Epidermal melanocyte (primary cell): ENCODE results near the gene GDPD2.
A peak's percentile ranks its signal among the peaks of the same experiment; 100 is the strongest.

Source experiments
- DNase-seq: peaks from one replicate; pipeline ENCODE4 v3.0.0; 2011; ENCODE audit warnings: low spot score; ENCODE audit not compliant: insufficient read length

The GDPD2 gene

DNA sequence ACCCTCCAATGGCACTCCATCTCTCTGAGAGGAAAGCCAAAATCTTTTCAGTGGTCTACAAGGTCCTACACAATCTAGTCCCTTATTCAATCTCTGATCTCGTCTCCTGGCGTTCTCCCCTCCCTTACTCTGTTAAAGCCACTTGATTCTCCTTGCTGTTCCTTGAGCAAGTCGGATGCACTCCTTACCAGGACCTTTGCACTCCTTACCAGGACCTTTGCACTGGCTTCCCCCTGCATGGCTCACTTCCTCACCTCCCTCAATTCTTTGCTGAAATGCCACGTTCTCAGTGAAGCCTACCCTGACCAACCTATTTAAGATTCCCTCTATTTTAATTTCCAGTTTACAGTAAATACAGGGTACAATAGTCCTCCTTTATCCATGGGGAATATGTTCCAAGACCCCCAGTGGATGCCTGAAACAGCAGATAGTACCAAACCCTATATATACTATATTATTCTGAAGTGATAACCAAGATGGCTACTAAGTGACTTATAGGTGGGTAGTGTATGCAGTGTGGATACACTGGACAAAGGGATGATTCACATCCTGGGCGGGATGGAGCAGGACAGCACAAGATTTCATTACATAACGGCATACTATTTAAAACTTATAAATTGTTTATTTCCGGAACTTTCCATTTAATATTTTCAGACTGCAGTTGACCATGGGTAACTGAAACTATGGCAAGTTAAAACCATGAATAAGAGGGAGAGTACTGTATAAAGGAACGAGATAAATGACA, 15.0 kb downstream of the GDPD2 start:
- no peak for DNase-seq

DNA sequence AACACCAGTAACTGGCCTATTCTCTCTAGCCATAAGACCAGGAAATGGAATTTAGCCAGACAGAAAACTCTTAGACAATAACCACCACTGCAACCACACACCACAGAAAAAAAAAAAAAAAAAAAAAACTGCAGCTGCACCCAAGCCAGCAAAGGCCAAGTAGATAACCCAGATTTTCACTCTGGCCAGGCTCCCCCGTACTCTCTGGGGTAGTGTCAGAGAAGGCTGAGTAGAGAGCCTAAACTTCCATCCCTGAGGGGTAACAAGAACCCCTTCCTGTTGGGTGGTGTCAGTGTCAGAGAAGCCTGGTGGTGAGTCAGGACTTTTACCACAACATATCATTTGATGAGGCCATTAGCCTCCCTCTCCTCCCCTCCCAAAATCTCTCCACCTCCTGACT, 15.9 kb downstream of the GDPD2 start:
- DNase-seq, result no peak

DNA sequence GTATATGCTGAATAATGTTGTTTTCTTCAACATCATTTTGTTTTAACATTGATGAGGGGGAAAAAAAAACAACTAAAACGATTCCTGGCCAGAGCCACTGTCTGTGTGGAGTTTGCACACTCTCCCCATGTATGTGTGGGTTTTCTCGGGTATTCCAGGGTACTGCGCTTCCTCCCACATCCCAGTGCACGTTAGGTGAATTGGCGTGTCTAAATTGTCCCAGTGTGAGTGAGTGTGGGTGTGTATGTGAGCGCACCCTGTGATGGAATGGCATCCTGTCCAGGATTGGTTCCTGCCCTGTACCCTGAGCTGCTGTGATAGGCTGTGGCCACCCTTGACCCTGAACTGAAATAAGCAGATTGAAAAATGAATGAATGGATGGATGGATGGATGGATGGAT, 19.1 kb downstream of the GDPD2 start:
- DNase-seq, result no peak

DNA sequence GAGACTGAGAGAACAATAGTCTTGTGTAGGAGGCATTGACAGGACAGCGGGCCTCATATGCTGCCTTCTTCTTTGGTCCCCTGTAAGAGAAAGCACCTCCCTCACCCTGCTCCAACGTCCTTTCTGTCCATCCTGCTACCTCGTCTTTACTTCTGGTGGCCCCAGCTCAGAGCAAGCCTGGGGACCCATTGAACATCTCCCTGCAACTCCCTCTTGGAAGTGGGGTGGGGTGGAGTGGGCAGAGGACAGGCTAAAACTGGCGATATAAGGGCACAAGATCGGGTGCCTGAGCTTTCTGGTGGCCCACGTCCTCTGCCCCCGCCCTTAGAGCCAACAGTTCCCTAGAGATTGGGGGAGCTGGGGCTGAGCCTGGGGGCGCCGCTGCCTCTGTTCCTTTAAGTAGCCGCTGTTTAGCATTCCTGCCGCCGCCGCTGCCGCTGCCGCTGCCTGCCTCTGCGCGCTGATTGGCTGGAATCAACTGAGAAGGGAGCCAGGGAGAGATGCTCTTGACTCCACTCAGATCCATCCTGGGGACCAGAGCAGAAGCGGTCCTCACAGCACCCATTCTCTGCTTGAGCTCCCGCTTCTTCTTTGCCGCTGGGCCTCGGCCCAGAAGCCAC, 21.3 kb downstream of the GDPD2 start, which contains the start of gene DLG3:
TSS of gene DLG3 (plus strand) at position 510 of the 620 bp plus-strand sequence. CDS start 367 bp downstream, outside the sequence.
- no peak for DNase-seq

DNA sequence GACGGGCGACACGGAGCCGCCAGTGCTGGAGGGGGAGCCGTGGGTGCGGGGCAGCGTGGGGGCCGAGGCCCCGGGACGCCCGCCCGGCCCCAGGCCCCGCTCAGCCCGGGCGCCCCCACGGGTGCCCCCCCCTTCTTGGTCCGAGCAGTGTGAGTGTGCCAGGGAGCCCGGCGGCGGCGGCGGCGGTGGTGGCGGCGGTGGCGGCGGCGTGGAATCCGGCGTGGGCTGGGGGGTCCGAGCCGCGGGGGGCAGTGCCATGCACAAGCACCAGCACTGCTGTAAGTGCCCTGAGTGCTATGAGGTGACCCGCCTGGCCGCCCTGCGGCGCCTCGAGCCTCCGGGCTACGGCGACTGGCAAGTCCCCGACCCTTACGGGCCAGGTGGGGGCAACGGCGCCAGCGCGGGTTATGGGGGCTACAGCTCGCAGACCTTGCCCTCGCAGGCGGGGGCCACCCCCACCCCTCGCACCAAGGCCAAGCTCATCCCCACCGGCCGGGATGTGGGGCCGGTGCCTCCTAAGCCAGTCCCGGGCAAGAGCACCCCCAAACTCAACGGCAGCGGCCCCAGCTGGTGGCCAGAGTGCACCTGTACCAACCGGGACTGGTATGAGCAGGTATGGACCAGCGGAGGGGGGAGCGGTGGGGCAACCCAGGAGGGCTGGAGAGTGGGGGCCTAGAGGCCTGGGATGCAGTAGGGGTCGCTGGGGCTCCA, 22.0 kb downstream of the GDPD2 start:
- no peak for DNase-seq

DNA sequence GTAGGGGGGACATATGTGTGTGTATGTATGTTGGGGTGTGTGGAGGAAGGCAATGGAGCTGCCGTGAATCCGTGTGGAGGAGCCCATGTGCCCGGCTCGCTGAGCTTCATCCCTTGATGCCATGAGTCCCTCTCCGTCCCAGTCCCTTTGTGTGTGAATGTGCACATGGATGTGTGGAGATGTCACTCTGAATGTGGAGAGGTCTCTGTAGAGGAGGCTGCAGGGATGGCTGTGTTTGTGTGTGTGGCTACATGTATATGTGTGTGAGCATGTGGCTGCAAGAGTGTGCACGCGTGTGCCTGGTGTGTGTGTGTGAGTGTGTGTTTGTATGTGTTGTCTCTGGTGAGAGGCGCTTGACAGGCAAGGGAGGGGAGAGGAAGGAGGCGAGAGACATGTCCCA, 22.8 kb downstream of the GDPD2 start:
- no peak for DNase-seq

DNA sequence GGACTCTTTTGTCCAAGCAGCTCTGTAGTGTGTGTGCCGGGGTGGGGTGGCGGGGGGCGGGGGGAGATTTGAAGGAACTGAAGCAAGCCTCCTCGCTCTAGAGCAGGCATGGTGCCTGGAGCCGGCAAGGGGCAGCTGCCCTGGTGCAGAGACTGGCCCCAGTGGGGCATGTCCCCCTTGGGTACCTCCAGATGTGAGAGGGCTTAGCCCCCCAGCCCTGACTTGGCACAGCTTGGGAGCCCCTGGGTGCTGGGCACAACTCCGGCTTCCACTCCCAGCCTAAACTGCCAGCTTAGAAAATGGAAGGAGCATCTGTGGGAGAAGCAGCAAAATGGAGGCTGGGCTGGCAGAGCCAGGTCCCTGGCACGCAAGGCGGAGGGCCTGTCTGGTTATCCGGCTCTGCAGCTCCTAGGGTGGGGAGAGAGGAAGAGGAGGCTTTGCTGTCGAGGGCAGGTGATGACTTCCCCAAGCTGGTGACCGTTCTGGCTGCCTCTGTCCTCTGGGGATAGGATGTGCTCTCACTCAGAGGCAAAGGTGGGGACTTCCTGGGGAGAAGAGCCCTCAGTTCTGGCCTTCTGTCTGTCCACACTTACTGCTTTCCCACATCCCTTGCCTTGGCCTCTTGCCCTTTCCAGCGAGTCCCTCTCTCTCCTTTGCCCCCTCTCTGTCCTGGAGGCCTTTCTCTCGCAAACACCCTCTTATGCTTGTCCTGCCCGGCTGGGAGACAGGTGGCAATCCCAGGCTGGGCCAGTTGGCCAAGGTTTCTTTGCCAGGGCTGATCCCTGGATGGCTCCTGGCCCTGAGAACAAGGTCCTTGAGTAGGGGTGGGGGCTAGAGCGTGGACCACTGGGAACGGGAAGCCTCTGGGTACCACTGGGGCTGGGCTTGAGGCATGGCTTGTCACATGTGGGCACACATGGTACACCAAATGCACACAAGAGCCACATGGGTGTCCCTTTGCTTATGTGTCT, 23.6 kb downstream of the GDPD2 start:
- DNase-seq, result no peak

DNA sequence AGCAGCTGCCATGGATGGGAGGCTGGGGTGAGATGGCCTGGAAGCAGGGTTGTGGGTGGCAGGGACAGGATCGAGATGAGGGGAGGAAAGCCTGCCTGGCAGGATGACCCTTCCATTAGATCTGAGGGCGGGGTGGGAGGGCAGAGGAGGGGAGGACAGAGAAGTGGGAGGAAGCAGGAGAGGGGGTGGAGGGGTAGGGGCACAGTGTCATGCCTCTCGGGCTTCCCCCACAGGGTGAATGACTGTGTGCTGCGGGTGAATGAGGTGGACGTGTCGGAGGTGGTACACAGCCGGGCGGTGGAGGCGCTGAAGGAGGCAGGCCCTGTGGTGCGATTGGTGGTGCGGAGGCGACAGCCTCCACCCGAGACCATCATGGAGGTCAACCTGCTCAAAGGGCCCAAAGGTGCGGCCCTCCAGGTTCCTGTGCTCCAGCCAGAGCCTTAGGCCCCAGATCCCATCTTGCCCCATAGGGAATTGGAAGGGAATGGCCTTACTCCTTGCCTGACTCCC, 26.4 kb downstream of the GDPD2 start:
- DNase-seq, result no peak

DNA sequence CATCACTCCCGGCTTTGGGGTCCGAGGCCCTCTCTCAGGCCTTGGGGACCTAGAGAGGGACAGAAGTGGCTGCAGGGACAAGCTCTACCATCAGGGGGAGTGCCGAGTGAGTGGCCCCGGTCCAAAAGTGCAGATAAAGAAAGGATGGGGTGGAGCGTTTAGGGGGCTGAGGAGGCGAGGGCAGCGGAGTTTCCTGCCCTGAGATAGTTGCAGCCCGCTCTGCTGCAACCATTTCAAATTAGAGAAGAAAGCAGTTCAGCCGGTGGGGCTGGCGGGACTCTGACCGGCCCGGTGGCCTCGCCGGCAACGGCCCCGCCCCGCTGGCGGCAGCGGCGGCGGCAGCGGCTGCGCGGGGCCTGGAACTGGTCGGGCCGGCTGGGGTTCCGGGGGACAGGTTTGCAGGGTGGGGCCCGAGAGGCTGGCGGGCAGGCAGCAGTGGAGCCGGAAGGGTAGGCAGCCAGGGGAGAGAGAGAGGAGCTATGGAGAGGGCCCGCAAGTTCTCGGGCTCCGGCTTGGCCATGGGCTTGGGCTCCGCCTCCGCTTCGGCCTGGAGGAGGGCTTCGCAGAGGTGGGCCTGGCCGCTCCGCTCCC, 29.1 kb downstream of the GDPD2 start:
- DNase-seq, result peak; percentile 43

DNA sequence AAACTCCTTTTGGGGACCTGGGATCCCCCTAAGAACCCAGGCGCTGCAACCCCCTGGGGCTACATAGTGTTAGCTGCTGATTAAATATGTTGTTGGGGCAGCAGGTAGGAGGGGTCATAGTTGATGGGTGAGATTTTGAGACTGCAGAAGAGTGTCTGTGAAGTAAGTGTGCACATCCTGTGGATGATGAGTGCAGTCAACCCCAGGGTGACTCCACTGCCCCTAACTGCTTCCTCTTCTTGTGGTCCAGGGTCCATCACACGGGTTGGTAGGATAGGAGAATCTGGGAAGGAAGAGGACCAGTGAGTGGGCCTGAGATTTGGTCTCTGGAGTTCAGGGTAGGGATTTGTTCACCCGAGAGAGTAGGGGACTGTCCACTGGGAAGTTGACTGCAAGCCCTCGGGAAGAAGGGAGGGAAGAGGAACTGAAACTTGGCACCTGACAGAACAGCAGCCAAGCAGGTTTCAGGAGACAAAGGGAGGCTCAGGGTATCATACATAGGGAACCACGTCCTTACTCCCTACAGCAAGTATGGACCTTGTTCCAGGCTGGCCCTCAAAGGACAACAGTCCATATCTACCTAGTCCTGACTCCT, 30.0 kb downstream of the GDPD2 start:
- DNase-seq, result no peak

DNA sequence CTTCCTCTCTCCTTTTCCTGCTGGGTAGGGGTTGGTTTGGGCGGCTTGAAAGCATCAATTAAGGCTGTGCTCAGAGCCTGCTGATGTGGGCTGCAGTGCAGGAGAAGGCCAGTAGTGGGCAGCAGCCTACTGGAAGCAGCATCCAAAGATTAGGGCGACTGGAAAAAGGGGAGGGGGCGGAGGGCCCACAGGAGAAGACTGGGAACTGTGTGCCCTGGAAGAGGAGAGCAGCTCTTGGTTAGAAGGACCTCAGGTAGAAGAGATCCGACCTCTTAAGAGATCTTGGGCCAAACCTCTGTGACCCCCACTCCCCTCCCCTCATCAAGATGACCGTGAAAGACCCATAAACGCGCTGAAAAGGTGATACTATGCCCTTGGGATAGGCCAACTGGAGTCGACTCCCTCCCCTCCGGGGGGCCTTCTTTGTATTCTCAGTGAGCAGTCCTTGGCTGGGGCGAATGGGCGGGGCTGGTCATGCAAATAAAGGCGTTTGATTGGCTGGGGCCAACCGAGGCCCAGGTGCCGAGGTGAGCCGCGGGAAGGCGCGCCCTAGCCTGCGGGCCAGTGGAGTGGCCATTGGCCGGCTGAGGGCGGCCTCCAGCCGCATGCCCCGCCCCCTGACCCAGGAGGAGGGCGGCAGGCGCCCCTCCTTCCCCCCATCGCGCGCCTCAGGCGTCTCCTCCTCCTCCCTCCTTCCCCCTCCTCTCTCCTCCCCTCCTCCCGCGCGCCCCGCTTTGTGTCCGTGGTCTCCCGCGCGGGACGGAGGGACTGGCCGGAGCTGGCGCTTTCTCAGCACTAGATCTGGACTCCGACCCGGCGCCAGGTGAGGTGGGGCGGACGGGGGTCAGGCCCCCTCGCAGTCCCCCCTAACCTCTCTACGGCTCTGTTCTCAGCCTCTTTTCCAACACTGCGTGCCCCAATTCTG, 31.6 kb downstream of the GDPD2 start:
- DNase-seq, result peak; percentile 53

DNA sequence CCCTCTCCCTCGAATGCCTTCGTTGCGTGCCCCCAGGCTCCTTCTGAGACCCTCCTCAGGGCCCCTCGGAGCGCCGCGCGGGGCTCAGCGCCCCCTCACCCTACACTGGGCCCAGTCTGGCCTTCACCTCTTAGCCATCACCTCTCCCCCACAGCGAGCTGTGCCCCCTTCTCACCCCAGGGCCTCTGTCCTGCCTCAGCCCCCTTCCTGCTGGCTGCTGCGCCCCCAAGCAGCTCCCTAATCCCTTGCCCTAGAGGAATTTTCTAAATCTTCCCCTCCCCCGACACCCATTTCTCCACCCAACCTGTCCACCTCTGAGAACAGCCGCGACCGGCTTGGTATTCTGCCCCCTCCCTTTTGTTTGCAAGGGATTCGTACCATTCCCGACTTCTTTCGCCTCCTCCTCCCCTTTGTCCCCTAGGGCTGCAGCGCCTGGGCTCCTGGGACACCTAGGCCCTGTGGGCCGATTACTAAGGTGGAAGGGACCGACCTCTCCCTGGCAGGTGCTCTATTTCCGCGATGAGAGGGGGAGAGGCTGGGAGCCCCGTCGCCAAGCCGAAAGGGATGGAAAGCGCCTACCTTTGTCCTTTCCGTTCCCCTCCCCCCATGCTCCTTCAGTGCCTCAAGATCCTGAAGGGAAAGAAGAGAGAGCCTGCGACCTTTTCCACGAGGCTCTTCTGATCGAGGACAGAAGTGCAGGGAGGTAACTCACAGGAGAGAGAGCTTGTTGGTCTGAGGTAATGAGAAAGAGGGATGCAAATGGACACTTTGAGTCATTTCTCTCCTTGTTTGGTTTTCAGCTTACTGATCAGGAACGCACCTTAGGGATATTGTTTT, 32.5 kb downstream of the GDPD2 start:
- DNase-seq, result no peak

DNA sequence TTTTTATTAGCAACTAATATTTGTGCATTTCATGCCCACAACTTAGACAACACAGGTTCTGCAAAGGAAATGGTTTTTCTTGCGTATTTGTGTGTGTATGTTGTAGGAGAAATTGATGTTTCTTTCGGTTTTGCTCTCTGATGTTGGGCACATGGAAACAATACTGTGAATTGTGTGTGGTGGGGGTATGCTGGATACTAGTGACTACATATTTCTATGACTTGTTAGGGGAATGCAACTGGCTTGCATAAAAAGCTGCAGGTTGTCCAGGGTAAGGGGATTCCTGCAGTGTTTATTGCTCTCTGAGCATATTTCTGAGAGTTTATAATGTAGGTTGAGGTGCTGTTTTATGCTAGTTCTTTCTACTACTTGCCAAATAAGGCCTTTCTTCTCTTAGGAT, 33.1 kb downstream of the GDPD2 start:
- DNase-seq, result no peak

DNA sequence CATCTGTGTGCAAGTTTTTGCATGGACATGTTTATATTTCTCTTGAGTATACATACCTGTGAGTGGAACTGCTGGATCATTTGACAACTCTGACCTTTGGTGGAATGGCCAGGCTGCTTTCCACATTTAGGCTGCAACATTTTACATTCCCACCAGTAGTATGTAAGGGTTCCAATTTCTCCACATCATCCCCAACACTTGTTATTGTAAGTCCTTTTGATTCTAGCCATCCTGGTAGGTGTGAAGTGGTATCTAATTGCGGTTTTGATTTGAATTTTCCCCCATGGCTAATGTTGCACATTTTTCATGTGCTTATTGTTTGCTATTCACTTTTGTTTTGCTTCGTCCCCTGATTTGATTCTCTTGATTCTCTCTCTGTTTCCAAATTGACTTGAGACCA, 37.9 kb downstream of the GDPD2 start:
- no peak for DNase-seq

DNA sequence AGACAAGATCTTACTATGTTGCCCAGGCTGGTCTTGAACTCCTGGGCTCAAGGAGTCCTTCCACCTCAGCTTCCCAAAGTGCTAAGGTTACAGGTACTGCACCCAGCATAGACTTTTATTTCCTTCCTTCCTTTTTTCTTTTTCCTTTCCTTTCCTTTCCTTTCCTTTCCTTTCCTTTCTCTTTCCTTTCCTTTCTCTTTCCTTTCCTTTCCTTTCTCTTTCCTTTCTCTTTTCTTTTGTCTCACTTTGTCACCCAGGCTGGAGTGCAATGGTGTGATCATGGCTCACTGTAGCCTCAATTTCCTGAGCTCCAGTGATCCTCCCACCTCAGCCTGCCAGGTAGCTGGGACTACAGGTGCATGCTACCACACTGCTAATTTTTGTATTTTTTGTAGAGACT, 40.9 kb downstream of the GDPD2 start:
- DNase-seq, result no peak

DNA sequence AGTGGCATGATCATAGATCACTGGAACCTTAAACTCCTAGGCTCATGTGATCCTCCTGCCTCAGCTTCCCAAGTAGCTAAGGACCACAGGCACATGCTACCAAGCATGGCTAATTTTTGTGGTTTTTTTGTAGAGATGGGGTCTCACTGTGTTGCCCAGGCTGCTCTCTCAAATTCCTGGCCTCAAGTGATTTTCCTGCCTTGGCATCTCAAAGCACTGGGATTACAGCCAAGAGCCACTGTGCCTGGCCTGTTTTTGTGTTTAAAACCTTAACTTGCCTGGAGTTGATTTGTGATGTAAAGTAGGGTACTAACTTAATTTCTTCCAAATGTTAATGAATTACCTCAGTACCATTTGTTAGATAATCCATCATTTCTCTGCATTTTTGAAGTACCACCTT, 43.9 kb downstream of the GDPD2 start:
- no peak for DNase-seq

DNA sequence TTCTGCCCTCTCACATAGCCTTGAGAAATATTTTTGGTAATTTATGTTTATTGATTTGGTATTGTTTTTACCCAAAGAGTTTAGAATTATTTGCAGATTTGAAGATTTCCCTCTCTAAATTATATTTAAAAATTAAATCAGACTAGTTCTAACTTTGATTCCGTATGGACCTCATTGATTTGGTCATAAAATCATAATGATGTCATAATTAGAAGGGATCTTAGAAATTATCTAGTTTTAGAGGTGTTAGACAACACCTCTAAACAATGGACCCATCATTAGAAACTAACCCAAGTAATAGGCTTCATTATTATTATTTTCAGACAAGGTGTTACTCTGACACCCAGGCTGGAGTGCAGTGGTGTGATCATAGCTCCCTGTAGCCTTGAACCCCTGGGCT, 45.6 kb downstream of the GDPD2 start:
- no peak for DNase-seq

DNA sequence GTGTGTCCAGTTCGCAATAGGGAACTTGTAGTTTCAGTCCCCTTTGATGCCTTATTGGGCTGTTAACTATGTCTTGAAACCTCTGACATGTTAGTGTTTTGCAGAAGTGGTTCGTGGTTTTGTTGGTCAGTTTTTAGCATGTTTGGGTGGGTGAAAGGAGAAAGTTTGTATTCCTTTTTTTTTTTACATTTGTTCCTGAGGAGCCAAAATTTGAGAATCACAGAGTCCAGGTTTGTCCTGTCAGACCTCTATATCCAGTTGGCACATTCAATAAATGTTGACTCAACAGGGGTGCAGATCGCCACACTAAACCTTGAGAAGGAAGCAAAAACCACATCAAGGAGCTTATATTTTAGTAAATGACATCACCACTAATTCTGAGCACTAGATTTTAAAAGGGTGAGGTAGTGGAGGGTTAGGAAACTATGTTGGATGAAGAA, 47.8 kb downstream of the GDPD2 start:
- no peak for DNase-seq
